GM23338 (cell line): ENCODE measurements around the gene GLYATL3. TPM values are rescaled to one million over a fixed set of nuclear protein-coding genes. Genes with fewer than 3 reads are reported as not detected.

Experiments used
- ATAC-seq: fragments of 200-7000 bp; cut with Tn5 transposase; 3 replicates; pipeline ENCODE4 v1.9.1; 2020
- DNase-seq: peaks from one replicate; pipeline ENCODE4 v3.0.0-alpha.2; 2015; ENCODE audit warnings: low spot score
- H2AFZ ChIP-seq: fragments of 200-600 bp; sonication (generic); 2 replicates; pipeline ENCODE4 v1.8.0; 2016; ENCODE audit warnings: antibody characterized with exemption, mild to moderate bottlenecking, moderate library complexity
- H3F3A ChIP-seq: fragments of 200-600 bp; sonication (generic); replicated peaks from 2 replicates; pipeline ENCODE4 v1.8.0; 2017; ENCODE audit warnings: antibody characterized with exemption, mixed run types, low read depth
- H3K27ac ChIP-seq: fragments of 200-600 bp; sonication (generic); 2 replicates; pipeline ENCODE4 v1.6.1; 2016; ENCODE audit warnings: low read depth
- H3K27me3 ChIP-seq: fragments of 200-600 bp; sonication (generic); 2 replicates; pipeline ENCODE4 v1.8.0; 2016; ENCODE audit warnings: mild to moderate bottlenecking, mixed run types, moderate library complexity; ENCODE audit not compliant: insufficient read depth
- H3K36me3 ChIP-seq: fragments of 200-600 bp; sonication (generic); 2 replicates; pipeline ENCODE4 v1.8.0; 2016; ENCODE audit warnings: mild to moderate bottlenecking; ENCODE audit not compliant: insufficient read depth
- H3K4me1 ChIP-seq: fragments of 200-600 bp; sonication (generic); 2 replicates; pipeline ENCODE4 v1.8.0; 2016; ENCODE audit warnings: mild to moderate bottlenecking, moderate library complexity; ENCODE audit not compliant: insufficient read depth
- H3K4me2 ChIP-seq: fragments of 200-600 bp; sonication (generic); 2 replicates; pipeline ENCODE4 v1.7.1; 2017; ENCODE audit warnings: mixed run types
- H3K4me3 ChIP-seq: fragments of 200-600 bp; sonication (generic); 2 replicates; pipeline ENCODE4 v1.6.1; 2016; ENCODE audit warnings: mixed run types
- H3K79me2 ChIP-seq: fragments of 200-600 bp; sonication (generic); replicated peaks from 2 replicates; pipeline ENCODE4 v1.8.0; 2017; ENCODE audit warnings: mild to moderate bottlenecking; ENCODE audit not compliant: insufficient read depth
- H3K9me2 ChIP-seq: fragments of 200-600 bp; sonication (generic); 2 replicates; pipeline ENCODE4 v1.8.0; 2017; ENCODE audit not compliant: insufficient read depth
- H4K20me1 ChIP-seq: fragments of 200-600 bp; sonication (generic); replicated peaks from 2 replicates; pipeline ENCODE4 v1.8.0; 2017; ENCODE audit warnings: mild to moderate bottlenecking; ENCODE audit not compliant: insufficient read depth
- H3K27ac Mint-ChIP-seq: 2 replicates; pipeline ENCODE4 v1.8.0; 2020; ENCODE audit warnings: inconsistent platforms, mild to moderate bottlenecking, moderate library complexity, mixed read lengths
- H3K27me3 Mint-ChIP-seq: 3 replicates; pipeline ENCODE4 v1.8.0; 2022; ENCODE audit warnings: low read depth, mild to moderate bottlenecking, moderate library complexity, mixed read lengths, inconsistent platforms; ENCODE audit not compliant: insufficient read depth, poor library complexity
- H3K36me3 Mint-ChIP-seq: 3 replicates; pipeline ENCODE4 v1.8.0; 2021; ENCODE audit warnings: low read depth, mild to moderate bottlenecking, inconsistent platforms, moderate library complexity, mixed read lengths
- H3K4me1 Mint-ChIP-seq: 3 replicates; pipeline ENCODE4 v1.8.0; 2020; ENCODE audit warnings: mild to moderate bottlenecking, inconsistent platforms, mixed read lengths
- H3K4me3 Mint-ChIP-seq: 3 replicates; pipeline ENCODE4 v1.8.0; 2021; ENCODE audit warnings: moderate library complexity, mild to moderate bottlenecking, inconsistent platforms, mixed read lengths
- H3K9me3 Mint-ChIP-seq: 3 replicates; pipeline ENCODE4 v1.8.0; 2020; ENCODE audit warnings: moderate library complexity, mild to moderate bottlenecking, inconsistent platforms, mixed read lengths
- JUNB ChIP-seq: IDR thresholded peaks from one replicate; pipeline ENCODE4 v1.6.1; 2016; ENCODE audit warnings: antibody characterized with exemption; ENCODE audit not compliant: unreplicated experiment
- POLR2AphosphoS5 ChIP-seq: IDR thresholded peaks from 2 replicates; pipeline ENCODE4 v1.6.1; 2016; ENCODE audit warnings: antibody characterized with exemption, low read depth
- REST ChIP-seq: IDR thresholded peaks from one replicate; pipeline ENCODE4 v1.6.1; 2018; ENCODE audit warnings: antibody characterized with exemption; ENCODE audit not compliant: unreplicated experiment
- ZNF114 ChIP-seq: fragments of 250-450 bp; sonication (Bioruptor Pico); IDR thresholded peaks from 2 replicates; pipeline ENCODE4 v1.5.0; 2020; ENCODE audit warnings: mild to moderate bottlenecking, moderate library complexity
- ZNF331 ChIP-seq: fragments of 250-450 bp; sonication (Bioruptor Pico); IDR thresholded peaks from 2 replicates; pipeline ENCODE4 v1.5.0; 2020; ENCODE audit warnings: low read depth, mild to moderate bottlenecking, moderate library complexity
- polyA plus RNA-seq: library from polyadenylated mRNA; unstranded; fragments of >200 nt; fragmentation: Nextera tagmentation; extraction: Ambion mirVana; gene quantifications from 2 replicates; pipeline ENCODE4 v1.2.1, GENCODE V29; 2016
- total RNA-seq: library from RNA; depleted of rRNA; stranded (reverse); fragments of >200 nt; shearing (Covaris generic); gene quantifications from 2 replicates; pipeline ENCODE4 v1.2.3, GENCODE V29; 2014
- TF ChIP-seq, protein P1 (sequence below): fragments of 250-450 bp; sonication (Bioruptor Pico); IDR thresholded peaks from 2 replicates; pipeline ENCODE4 v1.5.0; 2020; ENCODE audit warnings: mild to moderate bottlenecking, moderate library complexity

Gene GLYATL3
- total and polyA plus RNA-seq, 2 experiments from 2014 or later = not detected

DNA sequence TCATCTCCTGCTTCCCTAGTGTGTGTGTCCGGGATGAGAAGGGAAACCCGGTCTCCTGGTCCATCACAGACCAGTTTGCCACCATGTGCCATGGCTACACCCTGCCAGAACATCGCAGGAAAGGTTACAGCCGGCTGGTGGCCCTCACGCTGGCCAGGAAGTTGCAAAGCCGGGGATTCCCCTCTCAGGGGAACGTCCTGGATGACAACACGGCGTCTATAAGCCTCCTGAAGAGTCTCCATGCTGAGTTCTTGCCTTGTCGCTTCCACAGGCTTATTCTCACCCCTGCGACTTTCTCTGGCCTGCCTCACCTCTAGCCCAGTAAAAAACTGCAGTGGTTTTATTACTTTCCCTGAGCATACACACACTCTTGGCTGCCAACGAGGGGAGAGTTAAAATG, 26.9 kb downstream of the GLYATL3 start (continued):
- TF ChIP-seq, protein P1, sequence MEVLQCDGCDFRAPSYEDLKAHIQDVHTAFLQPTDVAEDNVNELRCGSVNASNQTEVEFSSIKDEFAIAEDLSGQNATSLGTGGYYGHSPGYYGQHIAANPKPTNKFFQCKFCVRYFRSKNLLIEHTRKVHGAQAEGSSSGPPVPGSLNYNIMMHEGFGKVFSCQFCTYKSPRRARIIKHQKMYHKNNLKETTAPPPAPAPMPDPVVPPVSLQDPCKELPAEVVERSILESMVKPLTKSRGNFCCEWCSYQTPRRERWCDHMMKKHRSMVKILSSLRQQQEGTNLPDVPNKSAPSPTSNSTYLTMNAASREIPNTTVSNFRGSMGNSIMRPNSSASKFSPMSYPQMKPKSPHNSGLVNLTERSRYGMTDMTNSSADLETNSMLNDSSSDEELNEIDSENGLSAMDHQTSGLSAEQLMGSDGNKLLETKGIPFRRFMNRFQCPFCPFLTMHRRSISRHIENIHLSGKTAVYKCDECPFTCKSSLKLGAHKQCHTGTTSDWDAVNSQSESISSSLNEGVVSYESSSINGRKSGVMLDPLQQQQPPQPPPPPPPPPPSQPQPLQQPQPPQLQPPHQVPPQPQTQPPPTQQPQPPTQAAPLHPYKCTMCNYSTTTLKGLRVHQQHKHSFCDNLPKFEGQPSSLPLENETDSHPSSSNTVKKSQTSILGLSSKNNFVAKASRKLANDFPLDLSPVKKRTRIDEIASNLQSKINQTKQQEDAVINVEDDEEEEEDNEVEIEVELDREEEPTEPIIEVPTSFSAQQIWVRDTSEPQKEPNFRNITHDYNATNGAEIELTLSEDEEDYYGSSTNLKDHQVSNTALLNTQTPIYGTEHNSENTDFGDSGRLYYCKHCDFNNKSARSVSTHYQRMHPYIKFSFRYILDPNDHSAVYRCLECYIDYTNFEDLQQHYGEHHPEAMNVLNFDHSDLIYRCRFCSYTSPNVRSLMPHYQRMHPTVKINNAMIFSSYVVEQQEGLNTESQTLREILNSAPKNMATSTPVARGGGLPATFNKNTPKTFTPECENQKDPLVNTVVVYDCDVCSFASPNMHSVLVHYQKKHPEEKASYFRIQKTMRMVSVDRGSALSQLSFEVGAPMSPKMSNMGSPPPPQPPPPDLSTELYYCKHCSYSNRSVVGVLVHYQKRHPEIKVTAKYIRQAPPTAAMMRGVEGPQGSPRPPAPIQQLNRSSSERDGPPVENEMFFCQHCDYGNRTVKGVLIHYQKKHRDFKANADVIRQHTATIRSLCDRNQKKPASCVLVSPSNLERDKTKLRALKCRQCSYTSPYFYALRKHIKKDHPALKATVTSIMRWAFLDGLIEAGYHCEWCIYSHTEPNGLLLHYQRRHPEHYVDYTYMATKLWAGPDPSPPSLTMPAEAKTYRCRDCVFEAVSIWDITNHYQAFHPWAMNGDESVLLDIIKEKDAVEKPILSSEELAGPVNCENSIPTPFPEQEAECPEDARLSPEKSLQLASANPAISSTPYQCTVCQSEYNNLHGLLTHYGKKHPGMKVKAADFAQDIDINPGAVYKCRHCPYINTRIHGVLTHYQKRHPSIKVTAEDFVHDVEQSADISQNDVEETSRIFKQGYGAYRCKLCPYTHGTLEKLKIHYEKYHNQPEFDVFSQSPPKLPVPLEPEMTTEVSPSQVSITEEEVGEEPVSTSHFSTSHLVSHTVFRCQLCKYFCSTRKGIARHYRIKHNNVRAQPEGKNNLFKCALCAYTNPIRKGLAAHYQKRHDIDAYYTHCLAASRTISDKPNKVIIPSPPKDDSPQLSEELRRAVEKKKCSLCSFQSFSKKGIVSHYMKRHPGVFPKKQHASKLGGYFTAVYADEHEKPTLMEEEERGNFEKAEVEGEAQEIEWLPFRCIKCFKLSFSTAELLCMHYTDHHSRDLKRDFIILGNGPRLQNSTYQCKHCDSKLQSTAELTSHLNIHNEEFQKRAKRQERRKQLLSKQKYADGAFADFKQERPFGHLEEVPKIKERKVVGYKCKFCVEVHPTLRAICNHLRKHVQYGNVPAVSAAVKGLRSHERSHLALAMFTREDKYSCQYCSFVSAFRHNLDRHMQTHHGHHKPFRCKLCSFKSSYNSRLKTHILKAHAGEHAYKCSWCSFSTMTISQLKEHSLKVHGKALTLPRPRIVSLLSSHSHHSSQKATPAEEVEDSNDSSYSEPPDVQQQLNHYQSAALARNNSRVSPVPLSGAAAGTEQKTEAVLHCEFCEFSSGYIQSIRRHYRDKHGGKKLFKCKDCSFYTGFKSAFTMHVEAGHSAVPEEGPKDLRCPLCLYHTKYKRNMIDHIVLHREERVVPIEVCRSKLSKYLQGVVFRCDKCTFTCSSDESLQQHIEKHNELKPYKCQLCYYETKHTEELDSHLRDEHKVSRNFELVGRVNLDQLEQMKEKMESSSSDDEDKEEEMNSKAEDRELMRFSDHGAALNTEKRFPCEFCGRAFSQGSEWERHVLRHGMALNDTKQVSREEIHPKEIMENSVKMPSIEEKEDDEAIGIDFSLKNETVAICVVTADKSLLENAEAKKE (CRISPR knock-in tag) = no peak
- no peak for TF ChIP-seq JUNB

GRCh38 chr6:49527320-49527719, 27.6 kb downstream of the GLYATL3 start:
- H3K4me1 ChIP-seq = peaks cover 6% of the 10 kb centered on the region
- no peak overlapping the region for H3K4me3 Mint-ChIP-seq
- H3K27ac Mint-ChIP-seq = no peak overlapping the region
- H3K36me3 Mint-ChIP-seq = no peaks in the 10 kb centered on the region
- no peaks in the 10 kb centered on the region for H3K9me2 ChIP-seq
- H4K20me1 ChIP-seq = no peaks in the 10 kb centered on the region
- peaks cover 8% of the 10 kb centered on the region for H3K4me1 Mint-ChIP-seq
- no peaks in the 10 kb centered on the region for H3K27me3 ChIP-seq
- H3K36me3 ChIP-seq = no peaks in the 10 kb centered on the region
- TF ChIP-seq REST (no peak), JUNB (no peak), ZNF331 (CRISPR knock-in tag) (no peak), ZNF114 (CRISPR knock-in tag) (no peak), POLR2AphosphoS5 (no peak)
- TF ChIP-seq, protein P1 (CRISPR knock-in tag) = no peak
- H2AFZ ChIP-seq = peak overlapping the region; percentile 74
- H3K27ac ChIP-seq = no peak overlapping the region
- no peaks in the 10 kb centered on the region for H3K9me3 Mint-ChIP-seq
- no peaks in the 10 kb centered on the region for H3K79me2 ChIP-seq
- no peak overlapping the region for H3K4me2 ChIP-seq
- peaks cover 3% of the 10 kb centered on the region for H3K27me3 Mint-ChIP-seq
- no peaks in the 10 kb centered on the region for H3F3A ChIP-seq
- DNase-seq (peak; percentile 14), ATAC-seq (peak; percentile 30; the same call in 2 of the 3 replicates)
- H3K4me3 ChIP-seq = no peak overlapping the region
